Tibial artery (tissue), 4 donors: ENCODE data around the gene RCAN1.

Experiments
- DNase-seq, 2 donors: peaks; one replicate each; pipeline ENCODE4 v3.0.0-alpha.2; 2019
- H3K27ac ChIP-seq, 2 donors: fragments of 200-600 bp; sonication (generic) in 1 of 2; 1 replicate in 1 of 2; 2 replicates in 1 of 2; pipeline ENCODE4 v1.5.1; 2018 to 2019; ENCODE audit warnings: mild to moderate bottlenecking in 1 of 2
- H3K27me3 ChIP-seq, 2 donors: fragments of 200-600 bp; sonication (generic) in 1 of 2; one replicate each; pipeline versions ENCODE4 v1.5.1 to v1.6.0; 2016 to 2019
- H3K36me3 ChIP-seq, 3 donors: fragments of 200-600 bp; sonication (generic) in 2 of 3; one replicate each; pipeline ENCODE4 v1.5.1; 2016 to 2019; ENCODE audit warnings: mild to moderate bottlenecking in 2 of 3
- H3K4me1 ChIP-seq, 4 donors: fragments of 200-600 bp; sonication (generic) in 2 of 4; 1 replicate in 3 of 4; 2 replicates in 1 of 4; pipeline ENCODE4 v1.5.1; 2016 to 2019
- H3K4me3 ChIP-seq, 2 donors: fragments of 200-600 bp; sonication (generic) in 1 of 2; 1 replicate in 1 of 2; 2 replicates in 1 of 2; pipeline ENCODE4 v1.5.1; 2018 to 2019; ENCODE audit warnings: mild to moderate bottlenecking in 2 of 2
- H3K9me3 ChIP-seq, 3 donors: fragments of 200-600 bp; sonication (generic) in 1 of 3; one replicate each; pipeline ENCODE4 v1.5.1; 2016 to 2019
- intact Hi-C: fragments of 100-400 bp; cut with DNase I; formaldehyde crosslinking; loops from one replicate; pipeline ENCODE4 v1.15.0; 2023; ENCODE audit warnings: low total_unique reads
- TF ChIP-seq, protein P1 (sequence below), 2 experiments: fragments of 200-600 bp in 1 of 2; fragments of 450-650 bp in 1 of 2; IDR thresholded peaks; one replicate each; pipeline ENCODE4 v1.5.1; 2017 to 2019; ENCODE audit warnings: antibody characterized with exemption in 2 of 2, mild to moderate bottlenecking in 1 of 2, moderate library complexity in 1 of 2

Gene RCAN1

DNA sequence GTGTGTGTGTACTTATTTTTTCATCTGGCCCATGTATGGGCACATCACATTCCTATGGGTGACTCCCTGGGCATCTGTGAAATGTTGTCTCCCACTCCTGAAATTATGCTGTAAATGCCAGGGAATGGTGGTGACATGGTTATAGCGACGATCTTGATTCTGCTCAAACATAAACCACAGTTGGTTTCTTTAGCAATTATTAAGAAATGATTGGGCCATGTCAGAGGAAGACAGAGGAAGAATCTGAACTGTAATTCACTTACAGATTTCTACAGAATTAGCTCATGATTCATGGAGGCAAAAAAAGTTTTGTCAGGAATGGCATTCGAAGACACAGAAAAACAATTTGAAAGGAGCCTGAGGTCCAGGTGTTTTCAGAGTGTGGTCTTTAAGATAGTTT lies 77.1 kb downstream of the RCAN1 start:
- TF ChIP-seq, protein P1, sequence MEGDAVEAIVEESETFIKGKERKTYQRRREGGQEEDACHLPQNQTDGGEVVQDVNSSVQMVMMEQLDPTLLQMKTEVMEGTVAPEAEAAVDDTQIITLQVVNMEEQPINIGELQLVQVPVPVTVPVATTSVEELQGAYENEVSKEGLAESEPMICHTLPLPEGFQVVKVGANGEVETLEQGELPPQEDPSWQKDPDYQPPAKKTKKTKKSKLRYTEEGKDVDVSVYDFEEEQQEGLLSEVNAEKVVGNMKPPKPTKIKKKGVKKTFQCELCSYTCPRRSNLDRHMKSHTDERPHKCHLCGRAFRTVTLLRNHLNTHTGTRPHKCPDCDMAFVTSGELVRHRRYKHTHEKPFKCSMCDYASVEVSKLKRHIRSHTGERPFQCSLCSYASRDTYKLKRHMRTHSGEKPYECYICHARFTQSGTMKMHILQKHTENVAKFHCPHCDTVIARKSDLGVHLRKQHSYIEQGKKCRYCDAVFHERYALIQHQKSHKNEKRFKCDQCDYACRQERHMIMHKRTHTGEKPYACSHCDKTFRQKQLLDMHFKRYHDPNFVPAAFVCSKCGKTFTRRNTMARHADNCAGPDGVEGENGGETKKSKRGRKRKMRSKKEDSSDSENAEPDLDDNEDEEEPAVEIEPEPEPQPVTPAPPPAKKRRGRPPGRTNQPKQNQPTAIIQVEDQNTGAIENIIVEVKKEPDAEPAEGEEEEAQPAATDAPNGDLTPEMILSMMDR (IDR thresholded peaks at IDR 0.05) = no peak
- DNase-seq = no peak

GRCh38 chr21:34536820-34537219 lies 78.1 kb downstream of the RCAN1 start:
- intact Hi-C loops = no loop called here
- no peak for DNase-seq
- Histone ChIP-seq H3K4me1 (peaks cover 0 to 7% (median 2%) of the 10 kb centered on the region in 4 donors), H3K9me3 (no peaks in the 10 kb centered on the region), H3K27me3 (no peaks in the 10 kb centered on the region), H3K4me3 (no peak overlapping the region), H3K27ac (no peak overlapping the region), H3K36me3 (no peaks in the 10 kb centered on the region)
- TF ChIP-seq, protein P1 (IDR thresholded peaks at IDR 0.05) = no peak

More for the DNA sequence above, 77.1 kb downstream of the RCAN1 start:
- H3K27me3 ChIP-seq = no peaks in the 10 kb centered on the region
- H3K9me3 ChIP-seq = no peaks in the 10 kb centered on the region
- intact Hi-C loops = no loop called here
- peaks cover 0 to 7% (median 2%) of the 10 kb centered on the region in 4 donors for H3K4me1 ChIP-seq
- no peak overlapping the region for H3K4me3 ChIP-seq
- no peak overlapping the region for H3K27ac ChIP-seq
- H3K36me3 ChIP-seq = no peaks in the 10 kb centered on the region

DNA sequence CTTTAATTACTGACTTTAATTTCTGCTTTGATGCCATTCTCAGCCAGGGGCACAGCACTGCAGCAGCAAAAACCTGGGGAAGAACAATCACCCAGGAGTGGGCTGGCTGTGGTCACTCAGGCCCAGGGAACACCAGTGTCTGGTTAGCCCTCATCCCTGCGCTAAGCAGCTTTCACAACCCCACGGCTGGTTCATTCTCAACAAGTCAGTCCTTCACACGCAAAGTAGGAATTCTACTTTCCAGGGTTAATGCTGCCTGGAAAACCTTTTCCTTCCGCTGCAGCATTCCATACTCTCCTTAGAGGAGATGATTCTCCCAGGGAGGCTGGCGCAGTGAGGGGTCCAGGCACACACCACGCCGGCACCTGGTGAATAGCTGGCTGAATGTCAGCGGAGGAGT lies 78.6 kb downstream of the RCAN1 start:
- no peak for DNase-seq
- TF ChIP-seq, protein P1 (IDR thresholded peaks at IDR 0.05) = no peak
- Histone ChIP-seq H3K9me3 (no peaks in the 10 kb centered on the region), H3K36me3 (no peaks in the 10 kb centered on the region), H3K27me3 (no peaks in the 10 kb centered on the region), H3K27ac (no peak overlapping the region), H3K4me3 (no peak overlapping the region), H3K4me1 (peaks cover 0 to 7% (median 2%) of the 10 kb centered on the region in 4 donors)
- intact Hi-C loops = no loop called here

GRCh38 chr21:34535886-34536285 lies 79.0 kb downstream of the RCAN1 start:
- Histone ChIP-seq H3K4me1 (peaks cover 0 to 7% (median 2%) of the 10 kb centered on the region in 4 donors), H3K4me3 (no peak overlapping the region), H3K27ac (no peak overlapping the region), H3K27me3 (no peaks in the 10 kb centered on the region), H3K36me3 (no peaks in the 10 kb centered on the region), H3K9me3 (no peaks in the 10 kb centered on the region)
- TF ChIP-seq, protein P1 (IDR thresholded peaks at IDR 0.05) = no peak
- DNase-seq = no peak
- intact Hi-C loops = no loop called here

GRCh38 chr21:34534522-34534921 lies 80.4 kb downstream of the RCAN1 start:
- no peaks in the 10 kb centered on the region for H3K36me3 ChIP-seq
- H3K9me3 ChIP-seq = no peaks in the 10 kb centered on the region
- intact Hi-C loops = no loop called here
- H3K4me1 ChIP-seq = peaks cover 0 to 7% (median 2%) of the 10 kb centered on the region in 4 donors
- no peaks in the 10 kb centered on the region for H3K27me3 ChIP-seq
- no peak overlapping the region for H3K27ac ChIP-seq
- no peak overlapping the region for H3K4me3 ChIP-seq
- TF ChIP-seq, protein P1 (IDR thresholded peaks at IDR 0.05) = no peak
- DNase-seq = no peak

DNA sequence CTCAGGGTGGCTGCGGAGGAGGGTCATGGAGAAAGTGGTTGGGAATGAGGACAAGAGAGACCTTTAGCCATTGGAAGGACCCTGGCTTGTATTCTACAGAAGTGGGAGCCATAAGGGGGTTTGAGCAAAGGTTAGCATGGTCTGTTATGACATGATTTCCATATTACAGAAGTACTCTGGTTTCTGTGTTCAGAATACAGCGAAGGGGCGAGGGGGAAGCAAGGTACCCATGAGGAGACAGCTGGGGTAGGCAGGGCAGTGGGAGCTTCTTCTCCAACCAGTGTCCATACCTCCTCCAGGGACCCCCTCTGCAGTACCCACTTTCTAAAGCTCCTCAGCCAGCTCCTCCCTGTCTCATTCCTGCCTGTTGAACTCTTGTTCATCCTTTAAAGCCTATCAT lies 81.0 kb downstream of the RCAN1 start:
- Histone ChIP-seq H3K4me1 (peaks cover 0 to 7% (median 2%) of the 10 kb centered on the region in 4 donors), H3K9me3 (no peaks in the 10 kb centered on the region), H3K4me3 (no peak overlapping the region), H3K36me3 (no peaks in the 10 kb centered on the region), H3K27me3 (no peaks in the 10 kb centered on the region), H3K27ac (no peak overlapping the region)
- intact Hi-C loops = no loop called here
- DNase-seq = no peak
- TF ChIP-seq, protein P1 (IDR thresholded peaks at IDR 0.05) = no peak
